GM23248 (cell line): ENCODE measurements around the gene ONECUT3.

Experiments used
- EZH2 ChIP-seq: fragments of 200-600 bp; sonication (generic); IDR thresholded peaks from 2 replicates; pipeline ENCODE4 v1.6.1; 2018; ENCODE audit warnings: antibody characterized with exemption, mild to moderate bottlenecking; ENCODE audit not compliant: insufficient read depth, poor library complexity, severe bottlenecking
- EZH2phosphoT487 ChIP-seq: fragments of 200-600 bp; sonication (generic); IDR thresholded peaks from 2 replicates; pipeline ENCODE4 v1.6.1; 2018; ENCODE audit warnings: antibody characterized with exemption, moderate library complexity, mild to moderate bottlenecking, low read depth; ENCODE audit not compliant: insufficient read depth

- TF ChIP-seq EZH2 (no peak), EZH2phosphoT487 (no peak)
Measured at GRCh38 chr19:1762243-1763117, 9.2 kb downstream of the ONECUT3 start.
